ENCODE data around the gene ADGRE3.

The ADGRE3 gene

GRCh38 chr19:14695471-14695870 is 20.8 kb upstream of the ADGRE3 start:
- peaks cover 9% of the 10 kb centered on the region for H3K4me1 ChIP-seq (ENCODE audit: control insufficient read depth, low read length)
- no peak overlapping the region for H3K4me2 ChIP-seq (ENCODE audit: low read length)
- H3K79me2 ChIP-seq (ENCODE audit: control insufficient read depth, low read length): no peaks in the 10 kb centered on the region
- H3K9me3 ChIP-seq (ENCODE audit: control insufficient read depth, insufficient read depth, low read length): no peaks in the 10 kb centered on the region
- H3K9me2 ChIP-seq (replicated peaks; ENCODE audit: control insufficient read depth, low read length): no peaks in the 10 kb centered on the region
- no peaks in the 10 kb centered on the region for H3K36me3 ChIP-seq (ENCODE audit: control insufficient read depth, low read length)
- H3K4me3 ChIP-seq (ENCODE audit: low read length): no peak overlapping the region
- no peaks in the 10 kb centered on the region for H4K20me1 ChIP-seq (ENCODE audit: control insufficient read depth, insufficient read depth, low read depth, low read length)
- TF ChIP-seq CTCF (IDR thresholded peaks at IDR 0.05; ENCODE audit: low read depth, low read length, poor library complexity, severe bottlenecking): no peak
- no peak for TF ChIP-seq EZH2phosphoT487 (IDR thresholded peaks at IDR 0.05; ENCODE audit: borderline replicate concordance, low read length)
- no peaks in the 10 kb centered on the region for H3F3A ChIP-seq (ENCODE audit: control insufficient read depth, insufficient read depth)
- H3K27me3 ChIP-seq (ENCODE audit: control insufficient read depth, low read length): no peaks in the 10 kb centered on the region
- H3K27ac ChIP-seq (ENCODE audit: low read depth, low read length): no peak overlapping the region

GRCh38 chr19:14694641-14695266 is 20.1 kb upstream of the ADGRE3 start:
- H3F3A ChIP-seq (ENCODE audit: control insufficient read depth, insufficient read depth): no peaks in the 10 kb centered on the region
- H3K4me1 ChIP-seq (ENCODE audit: control insufficient read depth, low read length): peaks cover 12% of the 10 kb centered on the region
- H3K27me3 ChIP-seq (ENCODE audit: control insufficient read depth, low read length): no peaks in the 10 kb centered on the region
- H3K4me2 ChIP-seq (ENCODE audit: low read length): no peak overlapping the region
- H3K27ac ChIP-seq (ENCODE audit: low read depth, low read length): no peak overlapping the region
- H3K36me3 ChIP-seq (ENCODE audit: control insufficient read depth, low read length): no peaks in the 10 kb centered on the region
- no peaks in the 10 kb centered on the region for H3K9me2 ChIP-seq (replicated peaks; ENCODE audit: control insufficient read depth, low read length)
- H4K20me1 ChIP-seq (ENCODE audit: control insufficient read depth, insufficient read depth, low read depth, low read length): no peaks in the 10 kb centered on the region
- H3K79me2 ChIP-seq (ENCODE audit: control insufficient read depth, low read length): peaks cover 2% of the 10 kb centered on the region; the same call in 1 of the 2 replicates
- no peak for TF ChIP-seq EZH2phosphoT487 (IDR thresholded peaks at IDR 0.05; ENCODE audit: borderline replicate concordance, low read length)
- TF ChIP-seq CTCF (IDR thresholded peaks at IDR 0.05; ENCODE audit: low read depth, low read length, poor library complexity, severe bottlenecking): no peak
- H3K9me3 ChIP-seq (ENCODE audit: control insufficient read depth, insufficient read depth, low read length): no peaks in the 10 kb centered on the region
- no peak overlapping the region for H3K4me3 ChIP-seq (ENCODE audit: low read length)

- H3K4me2 ChIP-seq (ENCODE audit: low read length): peak within 1 kb of the TSS; percentile 99
- H3K27me3 ChIP-seq (ENCODE audit: control insufficient read depth, low read length): no peaks in the 10 kb centered on the region
These were observed 15.2 kb upstream of the ADGRE3 start, which contains the start of gene ZNF333 for GRCh38 chr19:14689598-14690503. Gene ZNF333, plus strand, starts transcription at chr19:14690048. Its CDS starts 3,444 bp downstream, at chr19:14693492.

More at GRCh38 chr19:14689598-14690503, 15.2 kb upstream of the ADGRE3 start, which contains the start of gene ZNF333:
- H3K4me1 ChIP-seq (ENCODE audit: control insufficient read depth, low read length): peaks cover 48% of the 10 kb centered on the region
- H3K9me3 ChIP-seq (ENCODE audit: control insufficient read depth, insufficient read depth, low read length): no peaks in the 10 kb centered on the region
- peaks cover 15% of the 10 kb centered on the region for H3F3A ChIP-seq (ENCODE audit: control insufficient read depth, insufficient read depth)
- no peaks in the 10 kb centered on the region for H3K36me3 ChIP-seq (ENCODE audit: control insufficient read depth, low read length)
- TF ChIP-seq EZH2phosphoT487 (IDR thresholded peaks at IDR 0.05; ENCODE audit: borderline replicate concordance, low read length) (no peak), CTCF (IDR thresholded peaks at IDR 0.05; ENCODE audit: low read depth, low read length, poor library complexity, severe bottlenecking) (no peak)
- H3K9me2 ChIP-seq (replicated peaks; ENCODE audit: control insufficient read depth, low read length): no peaks in the 10 kb centered on the region
- peaks cover 2% of the 10 kb centered on the region; the same call in 1 of the 2 replicates for H3K79me2 ChIP-seq (ENCODE audit: control insufficient read depth, low read length)
- no peaks in the 10 kb centered on the region for H4K20me1 ChIP-seq (ENCODE audit: control insufficient read depth, insufficient read depth, low read depth, low read length)
- H3K4me3 ChIP-seq (ENCODE audit: low read length): peak within 1 kb of the TSS; percentile 97
- H3K27ac ChIP-seq (ENCODE audit: low read depth, low read length): peak within 1 kb of the TSS; percentile 78
